ENCODE data around the gene PARD3. TPM values are rescaled to one million over a fixed set of nuclear protein-coding genes. Genes with fewer than 3 reads are reported as not detected.

Gene PARD3
- total and polyA plus RNA-seq, 10 of the 15 experiments (the other 5 are each of a cell fraction or from before 2014, with no cell fraction given), result 2.6 to 43.1 (median 13.9) TPM

- Histone ChIP-seq H3K79me2 (ENCODE audit: control insufficient read depth, insufficient read depth, low read length) (no peaks in the 10 kb centered on the region), H3K36me3 (ENCODE audit: control insufficient read depth in 2 of 2, insufficient read depth in 2 of 2, low read length in 1 of 2) (no peaks in the 10 kb centered on the region), H3K27me3 (replicated peaks in 1 of 2; ENCODE audit: control insufficient read depth in 2 of 2, insufficient read depth in 2 of 2, low read length in 1 of 2) (no peaks in the 10 kb centered on the region), H3K9me3 (replicated peaks; ENCODE audit: control insufficient read depth, insufficient read depth, low read length) (no peaks in the 10 kb centered on the region), H4K20me1 (ENCODE audit: control insufficient read depth, insufficient read depth) (no peaks in the 10 kb centered on the region), H3K27ac (ENCODE audit: control insufficient read depth, insufficient read depth) (no peak overlapping the region), H3K9ac (ENCODE audit: control insufficient read depth, insufficient read depth, low read length) (no peak overlapping the region), H3K4me3 (no peak overlapping the region), H2AFZ (ENCODE audit: control insufficient read depth, low read depth, low read length) (no peak overlapping the region), H3K4me2 (ENCODE audit: control insufficient read depth, insufficient read depth) (no peak overlapping the region), H3K4me1 (ENCODE audit: control insufficient read depth, insufficient read depth, low read length) (no peaks in the 10 kb centered on the region)
- 65% methylated on average over 16 of the region's 16 CpGs for WGBS (ENCODE audit: insufficient coverage, insufficient replicate concordance, low lambda C conversion rate, missing lambda C conversion rate)
- DNase-seq (ENCODE audit: low read depth, low spot score) (no peak), ATAC-seq (no peak; the same call in 2 of the 3 replicates), FAIRE-seq (no peak)
- no TSS peak for BruUV-seq (replicated peaks)
- ChIA-PET POLR2A (interaction anchor here (1.0 kb wide), 1 partner anchor 15 kb away, joined by 3 read pairs; no protein-coding TSS in a partner anchor), SMC1A (ENCODE audit: uncharacterized antibody, unreplicated experiment) (interaction anchor here (0.7 to 1.9 kb wide), 18 partner anchors 8 to 176 kb away, joined by 3 to 9 read pairs (median 4); no protein-coding TSS in a partner anchor), RAD21 (ENCODE audit: unreplicated experiment) (interaction anchor here (0.8 kb wide), 2 partner anchors 10 to 157 kb away, joined by 3 to 4 read pairs; no protein-coding TSS in a partner anchor), CTCF (interaction anchor here (0.8 to 1.8 kb wide), 8 partner anchors 9 to 151 kb away, joined by 3 to 9 read pairs (median 4); no protein-coding TSS in a partner anchor)
- in situ Hi-C loops (cut with MboI), result no loop called here
- no peak for TF ChIP-seq POU2F2 (IDR thresholded peaks at IDR 0.05; ENCODE audit: borderline replicate concordance, low read depth, low read length)
- intact Hi-C loops (cut with micrococcal nuclease; ENCODE audit: unreplicated experiment), result no loop called here
Observed at GRCh38 chr10:34298346-34298818, 516.7 kb downstream of the PARD3 start.

GRCh38 chr10:34297541-34298345 is 517.4 kb downstream of the PARD3 start:
- POLR2A ChIA-PET, result interaction anchor here (1.0 kb wide), 1 partner anchor 16 kb away, joined by 3 read pairs; no protein-coding TSS in a partner anchor
- ATAC-seq (peak; percentile 17; the same call in 1 of the 3 replicates), DNase-seq (ENCODE audit: low read depth, low spot score) (no peak), FAIRE-seq (no peak)
- H3K4me1 ChIP-seq (ENCODE audit: control insufficient read depth, insufficient read depth, low read length), result no peaks in the 10 kb centered on the region
- in situ Hi-C loops (cut with MboI) (no loop called here), intact Hi-C loops (cut with micrococcal nuclease; ENCODE audit: unreplicated experiment) (no loop called here)
- H3K9me3 ChIP-seq (replicated peaks; ENCODE audit: control insufficient read depth, insufficient read depth, low read length), result no peaks in the 10 kb centered on the region
- no peak overlapping the region for H3K4me3 ChIP-seq
- RAD21 ChIA-PET (ENCODE audit: unreplicated experiment), result interaction anchor here (0.8 to 1.6 kb wide), 7 partner anchors 10 to 510 kb away, joined by 3 to 7 read pairs (median 3); no protein-coding TSS in a partner anchor
- H3K9ac ChIP-seq (ENCODE audit: control insufficient read depth, insufficient read depth, low read length), result no peak overlapping the region
- CTCF ChIA-PET, result interaction anchor here (0.8 to 1.7 kb wide), 8 partner anchors 8 to 150 kb away, joined by 3 to 9 read pairs (median 4); no protein-coding TSS in a partner anchor
- no peaks in the 10 kb centered on the region for H4K20me1 ChIP-seq (ENCODE audit: control insufficient read depth, insufficient read depth)
- WGBS (ENCODE audit: insufficient coverage, insufficient replicate concordance, low lambda C conversion rate, missing lambda C conversion rate), result 60% methylated on average over 6 of the region's 6 CpGs
- no peak overlapping the region for H3K4me2 ChIP-seq (ENCODE audit: control insufficient read depth, insufficient read depth)
- H2AFZ ChIP-seq (ENCODE audit: control insufficient read depth, low read depth, low read length), result no peak overlapping the region
- H3K79me2 ChIP-seq (ENCODE audit: control insufficient read depth, insufficient read depth, low read length), result no peaks in the 10 kb centered on the region
- H3K36me3 ChIP-seq (ENCODE audit: control insufficient read depth in 2 of 2, insufficient read depth in 2 of 2, low read length in 1 of 2), result no peaks in the 10 kb centered on the region
- SMC1A ChIA-PET (ENCODE audit: uncharacterized antibody, unreplicated experiment), result interaction anchor here (0.6 to 2.3 kb wide), 20 partner anchors 9 to 340 kb away, joined by 3 to 9 read pairs (median 4); no protein-coding TSS in a partner anchor
- no TSS peak for BruUV-seq (replicated peaks)
- H3K27me3 ChIP-seq (replicated peaks in 1 of 2; ENCODE audit: control insufficient read depth in 2 of 2, insufficient read depth in 2 of 2, low read length in 1 of 2), result no peaks in the 10 kb centered on the region
- no peak overlapping the region for H3K27ac ChIP-seq (ENCODE audit: control insufficient read depth, insufficient read depth)
- no peak for TF ChIP-seq BCLAF1 (IDR thresholded peaks at IDR 0.05)
- no peak for TF ChIP-seq HSF1 (IDR thresholded peaks at IDR 0.05; ENCODE audit: low read depth, low read length)
- TF ChIP-seq SIN3A (IDR thresholded peaks at IDR 0.05; ENCODE audit: low read depth, low read length), result no peak
- TF ChIP-seq SP1 (IDR thresholded peaks at IDR 0.05; ENCODE audit: low read depth, low read length), result no peak
- TF ChIP-seq ZBTB4 (CRISPR knock-in tag; IDR thresholded peaks at IDR 0.05), result no peak

All from GM12878 (cell line).